ENCODE data around the gene EIF4B. TPM values are rescaled to one million over a fixed set of nuclear protein-coding genes. Genes with fewer than 3 reads are reported as not detected.

The EIF4B gene
- total and polyA plus RNA-seq, 2 of the 13 experiments (the other 11 are each of a cell fraction or from before 2014, with no cell fraction given): 416 to 548 TPM

GRCh38 chr12:53053218-53054111 is 47.2 kb downstream of the EIF4B start (continued):
- TF ChIP-seq ZNF205 (CRISPR knock-in tag; IDR thresholded peaks at IDR 0.05) (no peak), HNF4G (IDR thresholded peaks at IDR 0.05; ENCODE audit: borderline replicate concordance, low read depth, low read length) (peak; percentile 20; the same call in 1 of the 2 replicates), HNF4G (CRISPR knock-in tag; IDR thresholded peaks at IDR 0.05; ENCODE audit: borderline replicate concordance, low read depth) (no peak), ZNF510 (CRISPR knock-in tag; IDR thresholded peaks at IDR 0.05; ENCODE audit: low read depth) (no peak), MAFF (IDR thresholded peaks at IDR 0.05; ENCODE audit: low read depth, low read length) (no peak), ZNF770 (CRISPR knock-in tag; IDR thresholded peaks at IDR 0.05) (0 out of 2 replicates have a peak, but pooled peaks have one; percentile 25), ZIK1 (CRISPR knock-in tag; IDR thresholded peaks at IDR 0.05; ENCODE audit: borderline replicate concordance, low read depth) (no peak), HOXA3 (CRISPR knock-in tag; IDR thresholded peaks at IDR 0.05) (peak; percentile 69), ZNF614 (CRISPR knock-in tag; IDR thresholded peaks at IDR 0.05; ENCODE audit: borderline replicate concordance) (peak; percentile 43; the same call in 1 of the 2 replicates), SSRP1 (CRISPR knock-in tag; IDR thresholded peaks at IDR 0.05) (no peak), HOMEZ (CRISPR knock-in tag; IDR thresholded peaks at IDR 0.05; ENCODE audit: low read depth) (peak; percentile 28; the same call in 1 of the 2 replicates), PHF21A (CRISPR knock-in tag; IDR thresholded peaks at IDR 0.05) (no peak), ZNF597 (CRISPR knock-in tag; IDR thresholded peaks at IDR 0.05) (no peak), ARNT2 (CRISPR knock-in tag; IDR thresholded peaks at IDR 0.05; ENCODE audit: low read depth) (no peak), ZBTB26 (CRISPR knock-in tag; IDR thresholded peaks at IDR 0.05; ENCODE audit: borderline replicate concordance) (0 out of 2 replicates have a peak, but pooled peaks have one; percentile 25), MIER3 (CRISPR knock-in tag; IDR thresholded peaks at IDR 0.05; ENCODE audit: borderline replicate concordance) (0 out of 2 replicates have a peak, but pooled peaks have one; percentile 46), MAZ (IDR thresholded peaks at IDR 0.05; ENCODE audit: borderline replicate concordance, low read depth, low read length) (peak; percentile 59; the same call in 1 of the 2 replicates), MAZ (CRISPR knock-in tag; IDR thresholded peaks at IDR 0.05; ENCODE audit: low read depth) (peak; percentile 38; the same call in 1 of the 2 replicates), PLRG1 (conservative IDR thresholded peaks at IDR 0.05) (no peak), TIGD3 (CRISPR knock-in tag; IDR thresholded peaks at IDR 0.05; ENCODE audit: borderline replicate concordance) (0 out of 2 replicates have a peak, but pooled peaks have one; percentile 40), MTF1 (CRISPR knock-in tag; IDR thresholded peaks at IDR 0.05) (no peak), NCOA2 (CRISPR knock-in tag; IDR thresholded peaks at IDR 0.05) (peak; percentile 47; the same call in 1 of the 2 replicates)
